ENCODE measurements around the gene ENTPD3.

ENTPD3 gene

DNA sequence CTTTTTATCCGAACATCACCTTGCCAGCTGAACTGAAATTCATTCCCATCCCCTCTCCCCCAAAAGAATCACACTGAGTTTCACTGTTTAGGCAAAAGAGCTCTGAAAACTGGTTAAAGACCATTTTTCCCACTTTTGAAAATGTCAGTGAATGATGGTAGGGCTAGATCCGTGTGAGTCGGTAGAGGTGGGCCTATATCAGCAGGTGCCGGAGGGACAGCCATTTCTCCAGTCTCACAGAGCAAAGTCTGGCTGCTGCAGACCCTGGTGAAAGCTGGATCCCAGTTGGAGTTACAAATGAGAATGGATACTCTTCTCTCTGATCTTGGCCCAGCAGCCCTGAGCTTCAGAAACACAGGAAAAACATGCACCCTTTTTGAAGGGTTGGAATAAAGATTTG lies 10.9 kb downstream of the ENTPD3 start:
- TF ChIP-seq CTCF (IDR thresholded peaks at IDR 0.05; ENCODE audit: extremely low read depth, insufficient read depth, missing control alignments), result no peak
- no peak for DNase-seq (ENCODE audit: low spot score)
- in situ Hi-C loops (cut with MboI; ENCODE audit: low pct_unique_long_range_greater_than_20kb, low sequenced_read_pairs, unreplicated experiment), result no loop called here

DNA sequence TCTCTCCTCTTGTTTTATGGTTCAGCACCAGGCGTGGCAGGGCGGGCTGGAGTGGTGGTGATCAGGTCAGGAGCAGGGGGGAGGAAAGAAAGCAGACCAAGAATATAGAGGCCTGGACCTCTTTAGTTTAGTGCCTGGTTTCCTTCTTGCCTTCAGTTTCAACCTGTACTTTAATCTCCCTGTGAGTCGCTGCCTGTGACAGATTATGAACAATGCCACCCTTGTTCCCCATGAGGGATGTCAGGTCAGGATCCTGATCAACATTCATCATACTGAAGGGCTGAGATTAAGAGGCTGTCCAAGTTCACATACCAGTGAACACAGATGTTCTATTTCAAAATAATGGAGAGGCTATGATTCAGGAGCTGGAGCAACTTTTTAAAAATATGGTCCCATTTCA lies 11.4 kb downstream of the ENTPD3 start:
- in situ Hi-C loops (cut with MboI; ENCODE audit: low pct_unique_long_range_greater_than_20kb, low sequenced_read_pairs, unreplicated experiment), result no loop called here
- no peak for TF ChIP-seq CTCF (IDR thresholded peaks at IDR 0.05; ENCODE audit: extremely low read depth, insufficient read depth, missing control alignments)
- DNase-seq (ENCODE audit: low spot score), result no peak

GRCh38 chr3:40404591-40405198 lies 17.7 kb downstream of the ENTPD3 start:
- TF ChIP-seq CTCF (IDR thresholded peaks at IDR 0.05; ENCODE audit: extremely low read depth, insufficient read depth, missing control alignments), result no peak
- no peak for DNase-seq (ENCODE audit: low spot score)
- in situ Hi-C loops (cut with MboI; ENCODE audit: low pct_unique_long_range_greater_than_20kb, low sequenced_read_pairs, unreplicated experiment), result no loop called here

DNA sequence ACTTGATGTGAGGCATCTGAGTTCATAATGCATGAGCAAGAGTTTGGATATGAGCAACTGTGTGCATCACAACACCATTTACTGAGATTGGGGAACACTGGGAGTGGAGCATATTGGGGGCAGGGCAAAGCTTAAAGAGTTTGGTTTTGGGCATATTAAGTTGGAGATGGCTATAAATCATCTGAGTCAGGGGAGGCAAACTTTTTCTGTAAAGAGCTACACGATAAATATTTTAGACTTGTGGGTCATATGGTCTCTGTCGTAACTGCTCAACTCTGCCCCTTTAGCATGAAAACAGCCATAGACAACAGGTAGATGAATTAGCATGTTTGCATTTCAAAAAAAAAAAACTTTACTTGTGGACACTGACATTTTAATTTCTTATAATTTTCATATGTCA lies 20.0 kb downstream of the ENTPD3 start:
- TF ChIP-seq CTCF (IDR thresholded peaks at IDR 0.05; ENCODE audit: extremely low read depth, insufficient read depth, missing control alignments), result no peak
- DNase-seq (ENCODE audit: low spot score), result no peak
- in situ Hi-C loops (cut with MboI; ENCODE audit: low pct_unique_long_range_greater_than_20kb, low sequenced_read_pairs, unreplicated experiment), result no loop called here

DNA sequence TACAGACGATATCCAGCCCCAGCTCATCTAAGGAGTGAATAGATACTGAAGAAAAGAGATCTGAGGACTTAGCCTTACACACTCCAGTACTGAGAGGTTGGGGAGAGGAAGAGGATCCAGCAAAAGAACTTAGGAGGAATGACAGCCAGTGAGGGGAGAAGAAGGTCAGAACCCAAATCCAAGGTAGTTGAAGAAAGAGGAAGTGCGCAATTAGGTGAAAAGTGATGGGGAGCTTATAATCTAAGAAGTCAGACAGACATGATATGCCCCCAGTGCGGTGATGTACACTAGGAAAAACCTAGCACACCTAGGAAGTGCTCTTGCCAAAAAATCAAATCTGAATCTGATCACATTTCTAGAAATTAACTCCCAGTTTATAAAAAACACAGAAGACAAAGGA lies 20.6 kb downstream of the ENTPD3 start:
- in situ Hi-C loops (cut with MboI; ENCODE audit: low pct_unique_long_range_greater_than_20kb, low sequenced_read_pairs, unreplicated experiment), result no loop called here
- no peak for DNase-seq (ENCODE audit: low spot score)
- no peak for TF ChIP-seq CTCF (IDR thresholded peaks at IDR 0.05; ENCODE audit: extremely low read depth, insufficient read depth, missing control alignments)

GRCh38 chr3:40414270-40414669 lies 27.3 kb downstream of the ENTPD3 start:
- TF ChIP-seq CTCF (IDR thresholded peaks at IDR 0.05; ENCODE audit: extremely low read depth, insufficient read depth, missing control alignments), result no peak
- in situ Hi-C loops (cut with MboI; ENCODE audit: low pct_unique_long_range_greater_than_20kb, low sequenced_read_pairs, unreplicated experiment), result no loop called here

More at GRCh38 chr3:40414270-40414669, 27.3 kb downstream of the ENTPD3 start:
- DNase-seq (ENCODE audit: low spot score), result no peak

Measured in GM13977 (cell line).